HG02678 (cell line): Measurements from ENCODE around the gene LYL1.

Experiments
- ATAC-seq: cut with Tn5 transposase; IDR thresholded peaks from one replicate; pipeline ENCODE4 v1.9.1; 2021; ENCODE audit warnings: mild to moderate bottlenecking, moderate library complexity; ENCODE audit not compliant: unreplicated experiment

Gene LYL1

GRCh38 chr19:13060233-13060963 lies 42.3 kb downstream of the LYL1 start:
- ATAC-seq: no peak

GRCh38 chr19:13058951-13059660 lies 43.6 kb downstream of the LYL1 start:
- ATAC-seq: no peak

GRCh38 chr19:13057744-13058143 lies 44.9 kb downstream of the LYL1 start:
- no peak for ATAC-seq

GRCh38 chr19:13057147-13057572 lies 45.5 kb downstream of the LYL1 start:
- no peak for ATAC-seq

GRCh38 chr19:13056052-13056660 lies 46.5 kb downstream of the LYL1 start:
- no peak for ATAC-seq

- ATAC-seq: no peak
Observed at GRCh38 chr19:13055213-13056051, 47.2 kb downstream of the LYL1 start.

GRCh38 chr19:13054626-13055212 lies 47.9 kb downstream of the LYL1 start:
- ATAC-seq: no peak

GRCh38 chr19:13053761-13054625 lies 48.7 kb downstream of the LYL1 start:
- no peak for ATAC-seq

- no peak for ATAC-seq
Observed at GRCh38 chr19:13053238-13053637, 49.4 kb downstream of the LYL1 start.

GRCh38 chr19:13052447-13053175 lies 50.0 kb downstream of the LYL1 start:
- no peak for ATAC-seq

- ATAC-seq: no peak
Observed at GRCh38 chr19:13051557-13052165, 51.0 kb downstream of the LYL1 start.

GRCh38 chr19:13050274-13050673 lies 52.4 kb downstream of the LYL1 start:
- no peak for ATAC-seq
